BJ (cell line): Measurements from ENCODE around the gene SNRNP70. TPM values are rescaled to one million over a fixed set of nuclear protein-coding genes. Genes with fewer than 3 reads are reported as not detected.
A peak's percentile ranks its signal among the peaks of the same experiment; 100 is the strongest.

Experiments used
- CTCF ChIA-PET: fragments of 350-600 bp; formaldehyde crosslinking; extraction: SDS; loops from one replicate; lab custom pipeline; 2021; ENCODE audit warnings: antibody characterized with exemption, inconsistent platforms; lab: Yijun Ruan, JAX
- POLR2A ChIA-PET: fragments of 300-600 bp; sonication (Branson Sonifier 250); formaldehyde crosslinking; extraction: SDS; loops from one replicate; lab custom pipeline; 2021; ENCODE audit warnings: antibody characterized with exemption; lab: Charles Lee
- DNase-seq: peaks from one replicate; pipeline ENCODE4 v3.0.0-alpha.2; 2011; ENCODE audit warnings: low read depth
- H3K27me3 ChIP-seq: 2 replicates; pipeline ENCODE4 v1.6.0; 2011; ENCODE audit warnings: low read length; ENCODE audit not compliant: control insufficient read depth, insufficient read depth
- H3K36me3 ChIP-seq: 2 replicates; pipeline ENCODE4 v1.5.1; 2011; ENCODE audit warnings: low read length; ENCODE audit not compliant: control insufficient read depth, insufficient read depth
- H3K4me3 ChIP-seq: 2 replicates; pipeline ENCODE4 v1.5.1; 2011; ENCODE audit warnings: low read depth, mild to moderate bottlenecking, control low read depth, low read length
- polyA plus RNA-seq: library from polyadenylated mRNA; depleted of rRNA; stranded (reverse); fragments of >200 nt; gene quantifications from 2 replicates; pipeline ENCODE4 v1.2.3, GENCODE V29; 2011
- TF ChIP-seq, protein P1 (sequence below): IDR thresholded peaks from 2 replicates; pipeline ENCODE4 v1.5.1; 2011; ENCODE audit warnings: low read depth, mild to moderate bottlenecking, control low read depth, inconsistent platforms, low read length, moderate library complexity; ENCODE audit not compliant: insufficient read depth

SNRNP70 gene
- polyA plus RNA-seq, 1 experiment, result 268 TPM

DNA sequence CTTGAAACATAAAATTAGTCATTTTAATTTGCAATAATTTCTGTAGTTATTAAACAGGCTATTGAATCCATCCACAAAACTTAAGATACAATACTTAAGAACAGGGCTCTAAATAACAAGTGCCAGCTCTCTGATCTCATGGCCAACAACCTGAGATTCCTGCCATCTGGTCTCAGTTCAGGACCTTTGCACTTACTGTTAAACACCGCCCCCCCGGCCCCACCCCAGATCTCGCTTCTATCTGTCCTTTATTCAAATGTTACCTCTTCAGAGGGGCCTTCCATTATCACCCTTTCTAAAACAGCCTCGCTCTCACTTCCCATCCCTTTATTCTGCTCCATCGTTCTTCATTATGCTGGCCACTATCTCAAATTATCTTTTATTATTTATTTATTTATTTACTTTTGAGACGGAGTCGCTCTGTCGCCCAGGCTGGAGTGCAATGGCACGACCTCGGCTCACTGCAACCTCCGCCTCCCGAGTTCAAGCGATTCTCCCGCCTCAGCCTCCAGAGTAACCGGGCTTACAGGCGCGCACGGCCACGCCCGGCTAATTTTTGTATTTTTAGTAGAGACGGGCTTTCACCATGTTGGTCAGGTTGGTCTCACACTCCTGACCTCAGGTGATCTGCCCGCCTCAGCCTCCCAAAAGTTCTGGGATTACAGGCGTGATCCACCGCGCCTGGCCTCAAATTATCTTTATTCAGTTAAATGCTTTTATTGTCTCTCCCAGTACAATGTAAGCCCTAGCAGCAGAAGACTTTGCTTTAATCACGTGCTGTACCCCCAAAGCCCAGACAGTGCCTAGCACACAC, 838 bp upstream of the SNRNP70 start:
- Histone ChIP-seq H3K4me3 (peak overlapping the region; percentile 43), H3K27me3 (no peaks in the 10 kb centered on the region), H3K36me3 (peaks cover 5% of the 10 kb centered on the region)
- POLR2A ChIA-PET, result no interaction called here
- TF ChIP-seq, protein P1, sequence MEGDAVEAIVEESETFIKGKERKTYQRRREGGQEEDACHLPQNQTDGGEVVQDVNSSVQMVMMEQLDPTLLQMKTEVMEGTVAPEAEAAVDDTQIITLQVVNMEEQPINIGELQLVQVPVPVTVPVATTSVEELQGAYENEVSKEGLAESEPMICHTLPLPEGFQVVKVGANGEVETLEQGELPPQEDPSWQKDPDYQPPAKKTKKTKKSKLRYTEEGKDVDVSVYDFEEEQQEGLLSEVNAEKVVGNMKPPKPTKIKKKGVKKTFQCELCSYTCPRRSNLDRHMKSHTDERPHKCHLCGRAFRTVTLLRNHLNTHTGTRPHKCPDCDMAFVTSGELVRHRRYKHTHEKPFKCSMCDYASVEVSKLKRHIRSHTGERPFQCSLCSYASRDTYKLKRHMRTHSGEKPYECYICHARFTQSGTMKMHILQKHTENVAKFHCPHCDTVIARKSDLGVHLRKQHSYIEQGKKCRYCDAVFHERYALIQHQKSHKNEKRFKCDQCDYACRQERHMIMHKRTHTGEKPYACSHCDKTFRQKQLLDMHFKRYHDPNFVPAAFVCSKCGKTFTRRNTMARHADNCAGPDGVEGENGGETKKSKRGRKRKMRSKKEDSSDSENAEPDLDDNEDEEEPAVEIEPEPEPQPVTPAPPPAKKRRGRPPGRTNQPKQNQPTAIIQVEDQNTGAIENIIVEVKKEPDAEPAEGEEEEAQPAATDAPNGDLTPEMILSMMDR, result no peak
- CTCF ChIA-PET, result interaction anchor here (1.2 kb wide), 1 partner anchor 10 kb away, joined by 4 read pairs; no protein-coding TSS in a partner anchor
- no peak for DNase-seq

DNA sequence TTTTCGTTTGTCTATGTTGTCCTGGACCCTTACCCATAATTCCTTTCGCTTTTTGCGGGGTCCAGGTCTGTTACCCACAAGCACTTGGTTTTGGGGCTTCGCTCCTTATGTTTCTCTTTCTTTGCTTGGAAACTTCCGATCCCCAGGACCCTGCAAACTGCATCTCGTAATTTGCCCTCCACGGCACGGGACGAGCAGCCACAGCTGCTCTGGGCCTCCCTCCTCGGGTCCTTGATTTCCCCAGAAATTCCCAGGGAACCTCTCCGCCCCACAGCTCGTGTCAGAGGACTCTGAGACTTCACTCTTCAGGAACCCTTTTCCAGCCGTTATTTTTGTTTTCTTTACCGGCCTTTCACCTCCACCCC, 599 bp downstream of the SNRNP70 start:
- no peak for DNase-seq
- ChIA-PET CTCF (interaction anchor here (2.6 kb wide), 1 partner anchor 12 kb away, joined by 15 read pairs; no protein-coding TSS in a partner anchor), POLR2A (interaction anchor here (0.7 kb wide), 1 partner anchor 239 kb away, joined by 5 read pairs; the partner anchor contains the start of gene SLC6A16)
- H3K36me3 ChIP-seq, result peaks cover 15% of the 10 kb centered on the region
- TF ChIP-seq, protein P1, result no peak
- peak overlapping the region; percentile 85 for H3K4me3 ChIP-seq
- no peaks in the 10 kb centered on the region for H3K27me3 ChIP-seq

- POLR2A ChIA-PET, result interaction anchor here (0.7 kb wide), 1 partner anchor 239 kb away, joined by 5 read pairs; the partner anchor contains the start of gene SLC6A16
- DNase-seq, result no peak
- peaks cover 17% of the 10 kb centered on the region for H3K36me3 ChIP-seq
- H3K4me3 ChIP-seq, result peak overlapping the region; percentile 85
- H3K27me3 ChIP-seq, result no peaks in the 10 kb centered on the region
- CTCF ChIA-PET, result interaction anchor here (2.6 to 3.1 kb wide), 2 partner anchors 11 to 21 kb away, joined by 11 to 15 read pairs; no protein-coding TSS in a partner anchor
- TF ChIP-seq, protein P1, result no peak
These were observed 1.0 kb downstream of the SNRNP70 start for GRCh38 chr19:49086296-49086695.

- peaks cover 38% of the 10 kb centered on the region for H3K36me3 ChIP-seq
- ChIA-PET POLR2A (no interaction called here), CTCF (no interaction called here)
- H3K4me3 ChIP-seq, result no peak overlapping the region
- TF ChIP-seq, protein P1, result no peak
- DNase-seq, result no peak
- no peaks in the 10 kb centered on the region for H3K27me3 ChIP-seq
These were observed 6.3 kb downstream of the SNRNP70 start for GRCh38 chr19:49091391-49092038.

DNA sequence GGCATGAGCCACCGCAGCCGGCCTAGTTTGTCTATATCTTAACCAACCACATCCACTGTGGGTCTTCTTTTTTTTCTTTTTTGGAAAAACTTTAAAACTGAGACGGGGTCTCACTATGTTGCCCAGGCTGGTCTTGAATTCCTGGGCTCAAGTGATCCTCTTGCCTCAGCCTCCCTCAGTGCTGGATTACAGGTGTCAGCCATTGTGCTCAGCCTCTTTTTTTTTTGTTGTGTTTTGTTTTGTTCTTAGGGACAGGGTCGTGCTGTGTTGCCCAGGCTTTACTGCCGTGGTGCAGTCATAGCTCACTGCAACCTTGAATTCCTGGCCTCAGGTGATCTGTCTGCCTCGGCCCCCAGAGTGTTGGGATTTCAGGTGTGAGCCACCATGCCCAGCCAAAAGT, 7.4 kb downstream of the SNRNP70 start:
- Histone ChIP-seq H3K4me3 (no peak overlapping the region), H3K36me3 (peaks cover 38% of the 10 kb centered on the region), H3K27me3 (no peaks in the 10 kb centered on the region)
- ChIA-PET CTCF (interaction anchor here (0.7 to 1.2 kb wide), 2 partner anchors 18 to 116 kb away, joined by 3 to 4 read pairs; no protein-coding TSS in a partner anchor), POLR2A (no interaction called here)
- no peak for DNase-seq
- TF ChIP-seq, protein P1, result no peak
